Body of pancreas (tissue), 4 donors: ENCODE data around the gene CRYM.

ENCODE experiments used
- CTCF ChIP-seq, 7 experiments: fragments of 450-650 bp in 4 of 7; fragments of 200-600 bp in 3 of 7; sonication (generic) in 3 of 7; IDR thresholded peaks; one replicate each; pipeline ENCODE4 v1.5.1; 2016 to 2019; ENCODE audit warnings: antibody characterized with exemption in 7 of 7
- POLR2A ChIP-seq, 3 donors: fragments of 450-650 bp; IDR thresholded peaks; one replicate each; pipeline ENCODE4 v1.6.1; 2016; ENCODE audit warnings: antibody characterized with exemption in 3 of 3, mild to moderate bottlenecking in 2 of 3

- no peak for TF ChIP-seq CTCF (IDR thresholded peaks at IDR 0.05)
- no peak for TF ChIP-seq POLR2A (IDR thresholded peaks at IDR 0.05)
Measured at GRCh38 chr16:21301895-21302291, 23.8 kb upstream of the CRYM start.
